A549 (cell line): ENCODE results near the gene ALPP.

ENCODE experiments used
- CEBPB ChIP-seq, 2 experiments: fragments of >200 bp in 1 of 2; sonication (Bioruptor Twin) in 1 of 2; formaldehyde crosslinking in 1 of 2; IDR thresholded peaks; 2 replicates each; pipeline ENCODE4 v1.6.1; 2012 to 2016
- CHD2 ChIP-seq: fragments of 150-350 bp; IDR thresholded peaks from 2 replicates; pipeline ENCODE4 v1.6.1; 2014; ENCODE audit warnings: low read length; ENCODE audit not compliant: partially characterized antibody
- EP300 ChIP-seq, 2 experiments: fragments of >200 bp; sonication (Bioruptor Twin); formaldehyde crosslinking; IDR thresholded peaks; 2 replicates in 1 of 2; 3 replicates in 1 of 2; pipeline ENCODE4 v1.6.1; 2016 to 2017
- JUN ChIP-seq, 2 experiments: fragments of >200 bp; sonication (Bioruptor Twin); formaldehyde crosslinking; IDR thresholded peaks; 2 replicates in 1 of 2; 3 replicates in 1 of 2; pipeline ENCODE4 v1.6.1; 2016 to 2017
- PHF8 ChIP-seq: fragments of 200-600 bp; sonication (generic); IDR thresholded peaks from 2 replicates; pipeline ENCODE4 v1.6.1; 2016; ENCODE audit warnings: low read depth, mild to moderate bottlenecking, antibody characterized with exemption, moderate library complexity, borderline replicate concordance
- POLR2A ChIP-seq: IDR thresholded peaks from 2 replicates; pipeline ENCODE4 v1.6.1; 2012; ENCODE audit warnings: mild to moderate bottlenecking, low read length
- RAD21 ChIP-seq, 2 experiments: fragments of >200 bp in 1 of 2; sonication (Bioruptor Twin) in 1 of 2; formaldehyde crosslinking in 1 of 2; IDR thresholded peaks in 1 of 2; conservative IDR thresholded peaks in 1 of 2; 2 replicates in 1 of 2; 3 replicates in 1 of 2; pipeline ENCODE4 v1.6.1; 2012 to 2018; ENCODE audit warnings: inconsistent platforms in 1 of 2
- TF ChIP-seq, protein P1 (sequence below): fragments of >200 bp; sonication (Bioruptor Twin); formaldehyde crosslinking; IDR thresholded peaks from 2 replicates; pipeline ENCODE4 v1.6.1; 2016
- TF ChIP-seq, protein P2 (sequence below): fragments of 450-650 bp; IDR thresholded peaks from 2 replicates; pipeline ENCODE4 v1.6.1; 2014; ENCODE audit warnings: antibody characterized with exemption
- TF ChIP-seq, protein P3 (sequence below): fragments of >200 bp; sonication (Bioruptor Twin); formaldehyde crosslinking; IDR thresholded peaks from 3 replicates; pipeline ENCODE4 v1.5.1; 2016
- TF ChIP-seq, protein P4 (sequence below): IDR thresholded peaks from 2 replicates; pipeline ENCODE4 v1.6.1; 2012

DNA sequence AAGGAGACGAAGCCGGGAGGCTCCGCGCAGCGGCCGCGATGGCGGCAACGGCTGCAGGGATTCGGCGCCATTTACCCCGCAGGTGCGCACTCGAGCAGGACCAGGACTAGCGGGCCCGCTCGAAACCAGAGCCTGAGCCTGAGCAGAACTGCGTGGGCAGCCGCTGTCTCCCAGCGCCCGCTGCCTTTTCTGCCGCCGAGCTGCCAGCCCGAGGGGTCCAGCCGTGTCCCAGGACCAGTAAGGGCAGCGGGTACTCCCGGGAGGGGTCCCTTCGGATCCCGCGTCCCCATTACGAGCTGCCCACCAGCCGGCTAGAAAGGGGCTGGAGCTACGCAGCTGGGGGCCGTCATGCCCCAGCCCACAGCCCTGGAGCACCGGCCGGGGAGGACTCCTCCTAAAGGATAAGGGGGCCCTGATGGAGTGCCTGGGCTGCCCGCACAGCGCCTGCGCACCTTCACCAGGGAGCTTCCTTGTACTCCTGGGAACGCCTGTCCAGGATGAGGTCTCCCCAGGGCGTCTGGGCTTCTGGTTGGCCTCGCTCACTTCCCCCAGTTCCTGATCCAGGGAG is 9.9 kb downstream of the ALPP start:
- TF ChIP-seq PHF8 (no peak), JUN (IDR thresholded peaks at IDR 0.05) (no peak), POLR2A (no peak), RAD21 (conservative IDR thresholded peaks at IDR 0.05 in 1 of 2, IDR thresholded peaks at IDR 0.05 in 1 of 2) (no peak), EP300 (IDR thresholded peaks at IDR 0.05) (no peak), CHD2 (no peak), CEBPB (IDR thresholded peaks at IDR 0.05) (no peak)
- TF ChIP-seq, protein P1, sequence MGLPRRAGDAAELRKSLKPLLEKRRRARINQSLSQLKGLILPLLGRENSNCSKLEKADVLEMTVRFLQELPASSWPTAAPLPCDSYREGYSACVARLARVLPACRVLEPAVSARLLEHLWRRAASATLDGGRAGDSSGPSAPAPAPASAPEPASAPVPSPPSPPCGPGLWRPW, result no peak
- TF ChIP-seq, protein P2, sequence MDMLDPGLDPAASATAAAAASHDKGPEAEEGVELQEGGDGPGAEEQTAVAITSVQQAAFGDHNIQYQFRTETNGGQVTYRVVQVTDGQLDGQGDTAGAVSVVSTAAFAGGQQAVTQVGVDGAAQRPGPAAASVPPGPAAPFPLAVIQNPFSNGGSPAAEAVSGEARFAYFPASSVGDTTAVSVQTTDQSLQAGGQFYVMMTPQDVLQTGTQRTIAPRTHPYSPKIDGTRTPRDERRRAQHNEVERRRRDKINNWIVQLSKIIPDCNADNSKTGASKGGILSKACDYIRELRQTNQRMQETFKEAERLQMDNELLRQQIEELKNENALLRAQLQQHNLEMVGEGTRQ, result no peak
- TF ChIP-seq, protein P3, sequence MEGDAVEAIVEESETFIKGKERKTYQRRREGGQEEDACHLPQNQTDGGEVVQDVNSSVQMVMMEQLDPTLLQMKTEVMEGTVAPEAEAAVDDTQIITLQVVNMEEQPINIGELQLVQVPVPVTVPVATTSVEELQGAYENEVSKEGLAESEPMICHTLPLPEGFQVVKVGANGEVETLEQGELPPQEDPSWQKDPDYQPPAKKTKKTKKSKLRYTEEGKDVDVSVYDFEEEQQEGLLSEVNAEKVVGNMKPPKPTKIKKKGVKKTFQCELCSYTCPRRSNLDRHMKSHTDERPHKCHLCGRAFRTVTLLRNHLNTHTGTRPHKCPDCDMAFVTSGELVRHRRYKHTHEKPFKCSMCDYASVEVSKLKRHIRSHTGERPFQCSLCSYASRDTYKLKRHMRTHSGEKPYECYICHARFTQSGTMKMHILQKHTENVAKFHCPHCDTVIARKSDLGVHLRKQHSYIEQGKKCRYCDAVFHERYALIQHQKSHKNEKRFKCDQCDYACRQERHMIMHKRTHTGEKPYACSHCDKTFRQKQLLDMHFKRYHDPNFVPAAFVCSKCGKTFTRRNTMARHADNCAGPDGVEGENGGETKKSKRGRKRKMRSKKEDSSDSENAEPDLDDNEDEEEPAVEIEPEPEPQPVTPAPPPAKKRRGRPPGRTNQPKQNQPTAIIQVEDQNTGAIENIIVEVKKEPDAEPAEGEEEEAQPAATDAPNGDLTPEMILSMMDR, result no peak
- TF ChIP-seq, protein P4, sequence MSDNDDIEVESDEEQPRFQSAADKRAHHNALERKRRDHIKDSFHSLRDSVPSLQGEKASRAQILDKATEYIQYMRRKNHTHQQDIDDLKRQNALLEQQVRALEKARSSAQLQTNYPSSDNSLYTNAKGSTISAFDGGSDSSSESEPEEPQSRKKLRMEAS, result no peak
